Neural cell (in vitro differentiated cells): ENCODE results near the gene MMP15. TPM values are rescaled to one million over a fixed set of nuclear protein-coding genes. Genes with fewer than 3 reads are reported as not detected.
"Not testable (repeated sequence)": the region's sequence is repeated elsewhere in the genome, so short reads cannot be mapped to it uniquely, and the experiment has no call there.

Experiments used
- H2AFZ ChIP-seq: fragments of 200-600, 300-800 bp; sonication (generic), shearing (Covaris generic); 2 replicates; pipeline ENCODE4 v1.6.0; 2014; ENCODE audit warnings: low read depth, mild to moderate bottlenecking, antibody characterized with exemption, low read length, moderate library complexity
- H3F3A ChIP-seq: fragments of 200-600 bp; shearing (Covaris generic); 2 replicates; pipeline ENCODE4 v1.6.1; 2016; ENCODE audit warnings: mild to moderate bottlenecking, moderate library complexity, mixed read lengths, antibody characterized with exemption, low read length; ENCODE audit not compliant: insufficient read depth, poor library complexity, severe bottlenecking
- H3K27ac ChIP-seq: fragments of 200-600, 300-800 bp; sonication (generic), shearing (Covaris generic); 2 replicates; pipeline ENCODE4 v1.5.1; 2014; ENCODE audit warnings: mild to moderate bottlenecking, low read length, moderate library complexity
- H3K27me3 ChIP-seq: fragments of 300-800, 200-600 bp; sonication (generic), shearing (Covaris generic); 2 replicates; pipeline ENCODE4 v1.6.0; 2014; ENCODE audit warnings: mild to moderate bottlenecking, low read depth, low read length, moderate library complexity; ENCODE audit not compliant: insufficient read depth
- H3K36me3 ChIP-seq: fragments of 300-800, 200-600 bp; sonication (generic), shearing (Covaris generic); 2 replicates; pipeline ENCODE4 v1.5.1; 2014; ENCODE audit warnings: mild to moderate bottlenecking, antibody characterized with exemption, low read length, moderate library complexity; ENCODE audit not compliant: insufficient read depth
- H3K4me2 ChIP-seq: fragments of 300-800, 200-600 bp; sonication (generic), shearing (Covaris generic); 2 replicates; pipeline ENCODE4 v1.6.0; 2014; ENCODE audit warnings: mild to moderate bottlenecking, low read length
- H3K4me3 ChIP-seq: fragments of 300-800, 200-600 bp; sonication (generic), shearing (Covaris generic); 2 replicates; pipeline ENCODE4 v1.5.1; 2014; ENCODE audit warnings: mild to moderate bottlenecking, low read length, moderate library complexity
- H3K79me2 ChIP-seq: fragments of 200-600 bp; shearing (Covaris generic); replicated peaks from 2 replicates; pipeline ENCODE4 v1.6.0; 2014; ENCODE audit warnings: mild to moderate bottlenecking, low read length, moderate library complexity; ENCODE audit not compliant: insufficient read depth
- H3K9ac ChIP-seq: fragments of 300-800, 200-600 bp; sonication (generic), shearing (Covaris generic); 2 replicates; pipeline ENCODE4 v1.6.1; 2016; ENCODE audit warnings: mild to moderate bottlenecking, low read length, mixed read lengths
- H3K9me2 ChIP-seq: fragments of 200-600 bp; shearing (Covaris generic); 2 replicates; pipeline ENCODE4 v1.6.1; 2016; ENCODE audit warnings: mild to moderate bottlenecking, low read length, mixed read lengths; ENCODE audit not compliant: insufficient read depth
- H3K9me3 ChIP-seq: fragments of 200-600, 300-800 bp; sonication (generic), shearing (Covaris generic); 2 replicates; pipeline ENCODE4 v1.6.1; 2016; ENCODE audit warnings: mild to moderate bottlenecking, mixed run types, low read length, moderate library complexity, mixed read lengths
- H4K20me1 ChIP-seq: fragments of 200-600 bp; shearing (Covaris generic); 2 replicates; pipeline ENCODE4 v1.6.1; 2016; ENCODE audit warnings: mild to moderate bottlenecking, mixed run types; ENCODE audit not compliant: insufficient read depth
- CTCF ChIP-seq: fragments of 450-650 bp; IDR thresholded peaks from 2 replicates; pipeline ENCODE4 v1.5.1; 2014; ENCODE audit warnings: antibody characterized with exemption, mild to moderate bottlenecking, moderate library complexity; ENCODE audit not compliant: poor library complexity, severe bottlenecking
- EP300 ChIP-seq: fragments of 450-650 bp; conservative IDR thresholded peaks from 2 replicates; pipeline ENCODE4 v1.6.1; 2014; ENCODE audit warnings: antibody characterized with exemption, mild to moderate bottlenecking, moderate library complexity; ENCODE audit not compliant: poor library complexity, severe bottlenecking
- EZH2 ChIP-seq: fragments of 200-600, 300-800 bp; shearing (Covaris generic), sonication (generic); IDR thresholded peaks from 2 replicates; pipeline ENCODE4 v1.6.1; 2014; ENCODE audit warnings: antibody characterized with exemption, low read length, borderline replicate concordance, mild to moderate bottlenecking; ENCODE audit not compliant: insufficient read depth, poor library complexity, severe bottlenecking
- MXI1 ChIP-seq: fragments of 450-650 bp; conservative IDR thresholded peaks from 2 replicates; pipeline ENCODE4 v1.6.1; 2014; ENCODE audit warnings: antibody characterized with exemption, mild to moderate bottlenecking; ENCODE audit not compliant: poor library complexity, severe bottlenecking
- POLR2AphosphoS5 ChIP-seq: IDR thresholded peaks from 2 replicates; pipeline ENCODE4 v1.6.1; 2012
- RAD21 ChIP-seq: fragments of 450-650 bp; conservative IDR thresholded peaks from 2 replicates; pipeline ENCODE4 v1.6.1; 2014; ENCODE audit warnings: antibody characterized with exemption, mild to moderate bottlenecking, moderate library complexity
- REST ChIP-seq: IDR thresholded peaks from 2 replicates; pipeline ENCODE4 v1.6.1; 2012; ENCODE audit warnings: borderline replicate concordance
- SMC3 ChIP-seq: fragments of 450-650 bp; conservative IDR thresholded peaks from 2 replicates; pipeline ENCODE4 v1.6.1; 2014; ENCODE audit warnings: antibody characterized with exemption, mild to moderate bottlenecking, moderate library complexity; ENCODE audit not compliant: poor library complexity
- TAF1 ChIP-seq: IDR thresholded peaks from 2 replicates; pipeline ENCODE4 v1.6.1; 2012; ENCODE audit warnings: low read depth
- polyA plus RNA-seq: library from polyadenylated mRNA; depleted of rRNA; stranded (reverse); fragments of >200 nt; gene quantifications from 2 replicates; pipeline ENCODE4 v1.2.3, GENCODE V29; 2014

The MMP15 gene
- polyA plus RNA-seq, 1 donor from 2014 or later: 18.5 TPM

- H3K4me2 ChIP-seq: no peak overlapping the region
- H3K9ac ChIP-seq: no peak overlapping the region
- H3K27ac ChIP-seq: no peak overlapping the region
- H3K4me3 ChIP-seq: peak overlapping the region; percentile 94
- peaks cover 10% of the 10 kb centered on the region for H3K79me2 ChIP-seq
- no peaks in the 10 kb centered on the region for H4K20me1 ChIP-seq
- no peaks in the 10 kb centered on the region for H3K27me3 ChIP-seq
- TF ChIP-seq CTCF (no peak), EP300 (no peak), RAD21 (no peak), POLR2AphosphoS5 (no peak)
- no peaks in the 10 kb centered on the region for H3F3A ChIP-seq
- no peaks in the 10 kb centered on the region for H3K36me3 ChIP-seq
- no peaks in the 10 kb centered on the region for H3K9me2 ChIP-seq
- no peaks in the 10 kb centered on the region for H3K9me3 ChIP-seq
- H2AFZ ChIP-seq: no peak overlapping the region
Measured at GRCh38 chr16:58002416-58002800, 23.1 kb upstream of the MMP15 start.

- Histone ChIP-seq H3K9me2 (no peaks in the 10 kb centered on the region), H4K20me1 (no peaks in the 10 kb centered on the region), H3K9ac (no peak overlapping the region), H3K9me3 (no peaks in the 10 kb centered on the region), H3F3A (no peaks in the 10 kb centered on the region), H3K79me2 (peaks cover 10% of the 10 kb centered on the region), H2AFZ (no peak overlapping the region), H3K4me3 (no peak overlapping the region), H3K4me2 (no peak overlapping the region), H3K27me3 (no peaks in the 10 kb centered on the region), H3K27ac (no peak overlapping the region), H3K36me3 (no peaks in the 10 kb centered on the region)
- no peak for TF ChIP-seq EZH2
Measured at GRCh38 chr16:58002936-58003335, 22.6 kb upstream of the MMP15 start.

- H3K27ac ChIP-seq, H3K9me2 ChIP-seq, H3K27me3 ChIP-seq: not testable (repeated sequence)
Measured at GRCh38 chr16:58004736-58005135, 20.8 kb upstream of the MMP15 start.

GRCh38 chr16:58009856-58010416 lies 15.6 kb upstream of the MMP15 start:
- no peak overlapping the region for H3K9ac ChIP-seq
- H3K27ac ChIP-seq: no peak overlapping the region
- TF ChIP-seq CTCF (no peak), POLR2AphosphoS5 (no peak), EP300 (no peak), RAD21 (no peak), MXI1 (no peak), REST (no peak), TAF1 (no peak), EZH2 (no peak), SMC3 (no peak)
- H3K9me2 ChIP-seq: no peaks in the 10 kb centered on the region
- peaks cover 3% of the 10 kb centered on the region for H3K36me3 ChIP-seq
- H2AFZ ChIP-seq: no peak overlapping the region
- no peaks in the 10 kb centered on the region for H3K9me3 ChIP-seq
- H3K79me2 ChIP-seq: no peaks in the 10 kb centered on the region
- H3K4me2 ChIP-seq: no peak overlapping the region
- H3K4me3 ChIP-seq: no peak overlapping the region
- H3K27me3 ChIP-seq: no peaks in the 10 kb centered on the region
- no peaks in the 10 kb centered on the region for H3F3A ChIP-seq
- H4K20me1 ChIP-seq: no peaks in the 10 kb centered on the region

More at GRCh38 chr16:58004736-58005135, 20.8 kb upstream of the MMP15 start:
- not testable (repeated sequence) for H2AFZ ChIP-seq, H3K4me2 ChIP-seq, H4K20me1 ChIP-seq, H3K36me3 ChIP-seq, H3K79me2 ChIP-seq, H3F3A ChIP-seq, H3K9me3 ChIP-seq, H3K4me3 ChIP-seq, H3K9ac ChIP-seq
